ENCODE measurements around the gene GASK1B. TPM values are rescaled to one million over a fixed set of nuclear protein-coding genes. Genes with fewer than 3 reads are reported as not detected.

The GASK1B gene
- total RNA-seq, 1 experiment from 2014 or later: 6.5 TPM

- no peaks in the 10 kb centered on the region for H3K27me3 ChIP-seq
- H3K9me3 ChIP-seq (replicated peaks): no peaks in the 10 kb centered on the region
- no peak overlapping the region for H3K27ac ChIP-seq
- DNase-seq: no peak
- H3K4me1 ChIP-seq: no peaks in the 10 kb centered on the region
- no peaks in the 10 kb centered on the region for H3K36me3 ChIP-seq
- H3K4me3 ChIP-seq: no peak overlapping the region
These were observed 38.6 kb downstream of the GASK1B start for GRCh38 chr4:158134222-158134621.

GRCh38 chr4:158133551-158133950 lies 39.3 kb downstream of the GASK1B start:
- no peak overlapping the region for H3K27ac ChIP-seq
- H3K4me3 ChIP-seq: no peak overlapping the region
- H3K9me3 ChIP-seq (replicated peaks): no peaks in the 10 kb centered on the region
- H3K4me1 ChIP-seq: no peaks in the 10 kb centered on the region
- no peaks in the 10 kb centered on the region for H3K27me3 ChIP-seq
- DNase-seq: no peak
- H3K36me3 ChIP-seq: no peaks in the 10 kb centered on the region

GRCh38 chr4:158131027-158131426 lies 41.8 kb downstream of the GASK1B start:
- no peaks in the 10 kb centered on the region for H3K4me1 ChIP-seq
- no peak overlapping the region for H3K4me3 ChIP-seq
- no peak for DNase-seq
- H3K9me3 ChIP-seq (replicated peaks): no peaks in the 10 kb centered on the region
- no peak overlapping the region for H3K27ac ChIP-seq
- no peaks in the 10 kb centered on the region for H3K27me3 ChIP-seq
- no peaks in the 10 kb centered on the region for H3K36me3 ChIP-seq

GRCh38 chr4:158130204-158130603 lies 42.6 kb downstream of the GASK1B start:
- Histone ChIP-seq H3K4me1 (no peaks in the 10 kb centered on the region), H3K27ac (no peak overlapping the region), H3K36me3 (no peaks in the 10 kb centered on the region), H3K9me3 (replicated peaks) (no peaks in the 10 kb centered on the region), H3K27me3 (no peaks in the 10 kb centered on the region), H3K4me3 (no peak overlapping the region)
- DNase-seq: no peak

GRCh38 chr4:158129694-158130093 lies 43.1 kb downstream of the GASK1B start:
- H3K9me3 ChIP-seq (replicated peaks): no peaks in the 10 kb centered on the region
- no peaks in the 10 kb centered on the region for H3K27me3 ChIP-seq
- no peaks in the 10 kb centered on the region for H3K4me1 ChIP-seq
- DNase-seq: no peak
- no peaks in the 10 kb centered on the region for H3K36me3 ChIP-seq
- no peak overlapping the region for H3K27ac ChIP-seq
- H3K4me3 ChIP-seq: no peak overlapping the region

- Histone ChIP-seq H3K9me3 (replicated peaks) (no peaks in the 10 kb centered on the region), H3K27ac (no peak overlapping the region), H3K4me1 (no peaks in the 10 kb centered on the region), H3K27me3 (no peaks in the 10 kb centered on the region), H3K4me3 (no peak overlapping the region), H3K36me3 (no peaks in the 10 kb centered on the region)
- DNase-seq: no peak
These were observed 44.3 kb downstream of the GASK1B start for GRCh38 chr4:158128540-158128939.

GRCh38 chr4:158125310-158125709 lies 47.5 kb downstream of the GASK1B start:
- no peaks in the 10 kb centered on the region for H3K36me3 ChIP-seq
- H3K4me1 ChIP-seq: no peaks in the 10 kb centered on the region; the same call in 1 of the 2 replicates
- no peak for DNase-seq
- H3K27ac ChIP-seq: no peak overlapping the region
- no peaks in the 10 kb centered on the region for H3K9me3 ChIP-seq (replicated peaks)
- H3K27me3 ChIP-seq: no peaks in the 10 kb centered on the region
- H3K4me3 ChIP-seq: no peak overlapping the region

Other genes with a start within 250 kb of the GASK1B start
- 0.20 and 0.22 TPM in 2 replicates for gene TMEM144, start 37.5 kb upstream of the GASK1B start, total RNA-seq (2014; rRNA removed; shearing (Covaris generic))

Data from SJCRH30 (cell line).